Spleen (tissue), 7 donors: ENCODE results near the gene LRP1B.

Source experiments
- POLR2A ChIP-seq, 3 donors: fragments of 450-650 bp; IDR thresholded peaks; one replicate each; pipeline ENCODE4 v1.5.1; 2017; ENCODE audit warnings: antibody characterized with exemption in 3 of 3, mild to moderate bottlenecking in 1 of 3
- POLR2AphosphoS5 ChIP-seq, 3 donors: sonication (generic); formaldehyde crosslinking; IDR thresholded peaks; one replicate each; pipeline ENCODE4 v1.5.1; 2017; ENCODE audit warnings: antibody characterized with exemption in 3 of 3
- TF ChIP-seq, protein P1 (sequence below), 11 experiments: fragments of 200-600 bp in 7 of 11; fragments of 450-650 bp in 4 of 11; sonication (generic) in 4 of 11; IDR thresholded peaks in 8 of 11; conservative IDR thresholded peaks in 3 of 11; 1 replicate in 7 of 11; 2 replicates in 4 of 11; pipeline versions ENCODE4 v1.4.0 to v1.8.0; 2016 to 2021; ENCODE audit warnings: antibody characterized with exemption in 11 of 11, inconsistent platforms in 4 of 11, mild to moderate bottlenecking in 1 of 11
- donor health status: DM: no; HTN: no; CAD: no; lungs with moderate emphysema.
- donor health status: DM: no; HTN: no; CAD: no.
- donor health status: DM: no; HTN: no; CAD: no.

DNA sequence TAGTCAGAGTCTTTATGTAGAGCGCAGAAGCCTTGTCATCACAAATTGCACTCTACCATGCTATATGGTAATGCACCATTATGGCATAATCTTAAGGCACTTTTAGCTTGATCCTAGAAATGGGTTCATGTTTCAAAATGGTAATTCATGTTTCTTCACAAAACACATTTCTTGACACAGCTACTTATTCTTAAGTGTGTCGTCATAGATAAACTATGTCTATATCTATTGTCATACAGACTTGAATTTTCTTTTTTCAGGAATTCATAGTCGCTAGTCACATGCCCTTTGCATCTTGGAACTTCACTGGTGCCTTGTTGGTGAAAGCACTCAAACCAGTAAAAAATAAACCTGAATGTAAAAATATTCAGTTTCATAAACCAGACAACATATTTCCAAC lies 1578.2 kb downstream of the LRP1B start:
- TF ChIP-seq, protein P1, sequence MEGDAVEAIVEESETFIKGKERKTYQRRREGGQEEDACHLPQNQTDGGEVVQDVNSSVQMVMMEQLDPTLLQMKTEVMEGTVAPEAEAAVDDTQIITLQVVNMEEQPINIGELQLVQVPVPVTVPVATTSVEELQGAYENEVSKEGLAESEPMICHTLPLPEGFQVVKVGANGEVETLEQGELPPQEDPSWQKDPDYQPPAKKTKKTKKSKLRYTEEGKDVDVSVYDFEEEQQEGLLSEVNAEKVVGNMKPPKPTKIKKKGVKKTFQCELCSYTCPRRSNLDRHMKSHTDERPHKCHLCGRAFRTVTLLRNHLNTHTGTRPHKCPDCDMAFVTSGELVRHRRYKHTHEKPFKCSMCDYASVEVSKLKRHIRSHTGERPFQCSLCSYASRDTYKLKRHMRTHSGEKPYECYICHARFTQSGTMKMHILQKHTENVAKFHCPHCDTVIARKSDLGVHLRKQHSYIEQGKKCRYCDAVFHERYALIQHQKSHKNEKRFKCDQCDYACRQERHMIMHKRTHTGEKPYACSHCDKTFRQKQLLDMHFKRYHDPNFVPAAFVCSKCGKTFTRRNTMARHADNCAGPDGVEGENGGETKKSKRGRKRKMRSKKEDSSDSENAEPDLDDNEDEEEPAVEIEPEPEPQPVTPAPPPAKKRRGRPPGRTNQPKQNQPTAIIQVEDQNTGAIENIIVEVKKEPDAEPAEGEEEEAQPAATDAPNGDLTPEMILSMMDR (IDR thresholded peaks at IDR 0.05 in 8 of 11, conservative IDR thresholded peaks at IDR 0.05 in 3 of 11), result no peak
- TF ChIP-seq POLR2AphosphoS5 (IDR thresholded peaks at IDR 0.05) (no peak), POLR2A (IDR thresholded peaks at IDR 0.05) (no peak)
